GM12878 (cell line): ENCODE measurements around the gene CNTRL. TPM values are rescaled to one million over a fixed set of nuclear protein-coding genes. Genes with fewer than 3 reads are reported as not detected.
A peak's percentile ranks its signal among the peaks of the same experiment; 100 is the strongest.

Experiments used
- ATAC-seq: fragments of 200-7000 bp; cut with Tn5 transposase; 3 replicates; pipeline ENCODE4 v1.9.1; 2020; ENCODE audit warnings: mild to moderate bottlenecking, moderate library complexity
- BruUV-seq: library from RNA; stranded (reverse); fragments of 400-500 nt; replicated peaks from 2 replicates; lab custom pipeline; 2021; lab: Mats Ljungman, UMichigan
- CTCF ChIA-PET: fragments of 300-600 bp; sonication (Branson Sonifier 250); formaldehyde crosslinking; extraction: SDS; loops from one replicate; lab custom pipeline; 2021; ENCODE audit warnings: inconsistent platforms; lab: Yijun Ruan, JAX
- POLR2A ChIA-PET: fragments of 350-600 bp; formaldehyde crosslinking; extraction: SDS; loops from one replicate; lab custom pipeline; 2021; ENCODE audit warnings: inconsistent platforms; lab: Charles Lee
- RAD21 ChIA-PET: fragments of 300-600 bp; sonication (Branson Sonifier 250); formaldehyde crosslinking; loops from one replicate; lab custom pipeline; 2023; ENCODE audit warnings: antibody characterized with exemption; ENCODE audit not compliant: unreplicated experiment; lab: Charles Lee
- SMC1A ChIA-PET: fragments of 300-600 bp; sonication (Branson Sonifier 250); formaldehyde crosslinking; loops from one replicate; lab custom pipeline; 2023; ENCODE audit not compliant: unreplicated experiment, uncharacterized antibody; lab: Charles Lee
- DNase-seq: peaks from one replicate; pipeline ENCODE4 v3.0.0-alpha.2; 2011; ENCODE audit warnings: low read depth, low spot score
- FAIRE-seq: peaks from 3 replicates; lab custom pipeline; 2011; peaks lifted over from hg19 to GRCh38; lab: Jason Lieb, UNC
- H2AFZ ChIP-seq: 2 replicates; pipeline ENCODE4 v1.6.0; 2011; ENCODE audit warnings: low read depth, low read length, control low read depth; ENCODE audit not compliant: control insufficient read depth
- H3K27ac ChIP-seq: 2 replicates; pipeline ENCODE4 v1.5.1; 2011; ENCODE audit warnings: control low read depth; ENCODE audit not compliant: control insufficient read depth, insufficient read depth
- H3K27me3 ChIP-seq, 2 experiments: replicated peaks in 1 of 2; 2 replicates each; pipeline versions ENCODE4 v1.6.0 to v1.6.1; 2011; ENCODE audit warnings: low read length in 1 of 2; ENCODE audit not compliant: control insufficient read depth in 2 of 2, insufficient read depth in 2 of 2
- H3K36me3 ChIP-seq, 2 experiments: 2 replicates each; pipeline ENCODE4 v1.5.1; 2011; ENCODE audit warnings: low read length in 1 of 2; ENCODE audit not compliant: control insufficient read depth in 2 of 2, insufficient read depth in 2 of 2
- H3K4me1 ChIP-seq: 2 replicates; pipeline ENCODE4 v1.6.1; 2011; ENCODE audit warnings: mild to moderate bottlenecking, low read length, moderate library complexity, mixed read lengths; ENCODE audit not compliant: control insufficient read depth, insufficient read depth
- H3K4me2 ChIP-seq: 2 replicates; pipeline ENCODE4 v1.6.0; 2011; ENCODE audit warnings: control low read depth; ENCODE audit not compliant: control insufficient read depth, insufficient read depth
- H3K4me3 ChIP-seq: fragments of 200-600 bp; sonication (generic); 2 replicates; pipeline ENCODE4 v1.5.1; 2016
- H3K79me2 ChIP-seq: 2 replicates; pipeline ENCODE4 v1.6.0; 2011; ENCODE audit warnings: low read length; ENCODE audit not compliant: control insufficient read depth, insufficient read depth
- H3K9ac ChIP-seq: 2 replicates; pipeline ENCODE4 v1.8.0; 2011; ENCODE audit warnings: low read length, control low read depth, mixed read lengths; ENCODE audit not compliant: control insufficient read depth, insufficient read depth
- H3K9me3 ChIP-seq: replicated peaks from 3 replicates; pipeline ENCODE4 v1.5.1; 2011; ENCODE audit warnings: mild to moderate bottlenecking, low read length; ENCODE audit not compliant: control insufficient read depth, insufficient read depth
- H4K20me1 ChIP-seq: 2 replicates; pipeline ENCODE4 v1.6.0; 2011; ENCODE audit not compliant: control insufficient read depth, insufficient read depth
- CHD2 ChIP-seq: IDR thresholded peaks from 2 replicates; pipeline ENCODE4 v1.6.1; 2011; ENCODE audit warnings: low read depth, low read length, improper control_type of control experiment, borderline replicate concordance
- HDAC2 ChIP-seq: fragments of 200-600 bp; sonication (generic); IDR thresholded peaks from 2 replicates; pipeline ENCODE4 v1.6.1; 2017
- HDGF ChIP-seq: fragments of 450-650 bp; IDR thresholded peaks from 2 replicates; pipeline ENCODE4 v1.6.1; 2016; ENCODE audit warnings: antibody characterized with exemption
- IRF4 ChIP-seq: IDR thresholded peaks from 2 replicates; pipeline ENCODE4 v1.6.1; 2011; ENCODE audit warnings: low read depth, low read length
- KDM1A ChIP-seq: fragments of 200-600 bp; sonication (generic); IDR thresholded peaks from 2 replicates; pipeline ENCODE4 v1.6.1; 2016; ENCODE audit warnings: borderline replicate concordance
- MTA2 ChIP-seq: fragments of 450-650 bp; IDR thresholded peaks from 2 replicates; pipeline ENCODE4 v1.6.1; 2016; ENCODE audit warnings: low read depth, mild to moderate bottlenecking, moderate library complexity
- MTA3 ChIP-seq: IDR thresholded peaks from 2 replicates; pipeline ENCODE4 v1.6.1; 2012; ENCODE audit warnings: low read length, inconsistent platforms, borderline replicate concordance
- MXI1 ChIP-seq: fragments of 150-350 bp; IDR thresholded peaks from 2 replicates; pipeline ENCODE4 v1.6.1; 2011; ENCODE audit warnings: low read depth, mild to moderate bottlenecking, inconsistent platforms, low read length, improper control_type of control experiment
- NBN ChIP-seq: fragments of 450-650 bp; IDR thresholded peaks from 2 replicates; pipeline ENCODE4 v1.6.1; 2016
- NFXL1 ChIP-seq: fragments of 450-650 bp; IDR thresholded peaks from 2 replicates; pipeline ENCODE4 v1.6.1; 2017; ENCODE audit warnings: antibody characterized with exemption, mild to moderate bottlenecking, borderline replicate concordance
- NFYA ChIP-seq: IDR thresholded peaks from 2 replicates; pipeline ENCODE4 v1.6.1; 2011; ENCODE audit warnings: low read depth, mild to moderate bottlenecking, low read length, improper control_type of control experiment, borderline replicate concordance
- PML ChIP-seq: IDR thresholded peaks from 2 replicates; pipeline ENCODE4 v1.6.1; 2012; ENCODE audit warnings: low read length, inconsistent platforms
- POLR2A ChIP-seq: IDR thresholded peaks from 2 replicates; pipeline ENCODE4 v1.6.1; 2011; ENCODE audit warnings: low read depth, mild to moderate bottlenecking, low read length
- RAD21 ChIP-seq: IDR thresholded peaks from 2 replicates; pipeline ENCODE4 v1.6.1; 2011; ENCODE audit warnings: mild to moderate bottlenecking, low read depth, low read length, moderate library complexity; ENCODE audit not compliant: insufficient read depth
- SMARCA5 ChIP-seq: fragments of 450-650 bp; IDR thresholded peaks from 2 replicates; pipeline ENCODE4 v1.6.1; 2017; ENCODE audit warnings: mild to moderate bottlenecking
- SPI1 ChIP-seq: IDR thresholded peaks from 2 replicates; pipeline ENCODE4 v1.6.1; 2011; ENCODE audit warnings: low read depth, mild to moderate bottlenecking, low read length, moderate library complexity, borderline replicate concordance; ENCODE audit not compliant: insufficient read depth
- USF1 ChIP-seq: IDR thresholded peaks from 2 replicates; pipeline ENCODE4 v1.6.1; 2011; ENCODE audit warnings: borderline replicate concordance, low read depth, mild to moderate bottlenecking, moderate library complexity, mixed read lengths, low read length; ENCODE audit not compliant: insufficient read depth; ENCODE audit errors: extremely low read length
- ZNF217 ChIP-seq: fragments of 450-650 bp; IDR thresholded peaks from 2 replicates; pipeline ENCODE4 v1.6.1; 2017; ENCODE audit warnings: antibody characterized with exemption, mild to moderate bottlenecking
- WGBS: methylation state at CpG from one replicate; pipeline ENCODE4 v1.1.6; 2016; ENCODE audit warnings: low lambda C conversion rate; ENCODE audit not compliant: insufficient replicate concordance, insufficient coverage; ENCODE audit errors: missing lambda C conversion rate; 5-methylcytosine and 5-hydroxymethylcytosine counted together
- in situ Hi-C: fragments of 300-500 bp; cut with MboI; formaldehyde crosslinking; loops from 9 replicates; pipeline ENCODE4 v1.14.3; 2018; ENCODE audit warnings: mixed read lengths
- intact Hi-C: fragments of 100-400 bp; cut with micrococcal nuclease; formaldehyde crosslinking; loops from one replicate; pipeline ENCODE4 v1.14.2; 2022; ENCODE audit not compliant: unreplicated experiment
- polyA plus RNA-seq, 11 experiments: library from polyadenylated mRNA; depleted of rRNA in 4 of 11; unstranded in 6 of 11; stranded (reverse) in 5 of 11; fragments of >200 nt; fragmentation: Nextera tagmentation in 4 of 11; fragmentation: Illumina TruSeq in 1 of 11; extraction: Ambion mirVana in 4 of 11; extraction: Trizol in 1 of 11; gene quantifications; 1 replicate in 1 of 11; 2 replicates in 10 of 11; pipeline versions ENCODE4 v1.2.1 to v1.2.3, GENCODE V29; 2011 to 2016; ENCODE audit warnings: inconsistent platforms in 2 of 11, missing spikeins in 2 of 11, low read depth in 1 of 11
- total RNA-seq, 4 experiments: library from RNA; depleted of rRNA in 3 of 4; stranded (reverse); fragments of >200 nt in 3 of 4; fragmentation: Illumina TruSeq in 1 of 4; extraction: Trizol in 1 of 4; gene quantifications; 2 replicates each; pipeline versions ENCODE4 v1.2.1 to v1.2.3, GENCODE V29; 2013 to 2021
- TF ChIP-seq, protein P1 (sequence below), 3 experiments: IDR thresholded peaks in 2 of 3; conservative IDR thresholded peaks in 1 of 3; 2 replicates each; pipeline ENCODE4 v1.5.1; 2011; ENCODE audit warnings: low read depth in 3 of 3, low read length in 3 of 3, mild to moderate bottlenecking in 3 of 3, control low read depth in 2 of 3, moderate library complexity in 2 of 3, inconsistent platforms in 1 of 3, mixed read lengths in 1 of 3; ENCODE audit not compliant: control insufficient read depth in 2 of 3, insufficient read depth in 1 of 3; ENCODE audit errors: extremely low read depth in 1 of 3

CNTRL gene
- total and polyA plus RNA-seq, 10 of the 15 experiments (the other 5 are each of a cell fraction or from before 2014, with no cell fraction given), result 20.0 to 65.4 (median 38.8) TPM

- Histone ChIP-seq H3K4me1 (peaks cover 29% of the 10 kb centered on the region), H3K9ac (peak overlapping the region; percentile 98), H2AFZ (peak overlapping the region; percentile 94), H3K79me2 (peaks cover 42% of the 10 kb centered on the region), H3K36me3 (no peaks in the 10 kb centered on the region), H3K27ac (peak overlapping the region; percentile 98), H3K4me3 (peak overlapping the region; percentile 91), H3K9me3 (no peaks in the 10 kb centered on the region; the same call in 2 of the 3 replicates), H3K27me3 (no peaks in the 10 kb centered on the region), H4K20me1 (no peaks in the 10 kb centered on the region), H3K4me2 (peak overlapping the region; percentile 67)
- no peak for FAIRE-seq
- ChIA-PET RAD21 (interaction anchor here (1.3 to 2.5 kb wide), 3 partner anchors 46 to 90 kb away, joined by 3 to 18 read pairs (median 6); no protein-coding TSS in a partner anchor), CTCF (interaction anchor here (0.7 to 1.7 kb wide), 8 partner anchors 15 to 322 kb away, joined by 3 to 7 read pairs (median 4); no protein-coding TSS in a partner anchor), SMC1A (interaction anchor here (0.6 to 8.9 kb wide), 12 partner anchors 12 to 100 kb away, joined by 3 to 66 read pairs (median 4); no protein-coding TSS in a partner anchor), POLR2A (interaction anchor here (0.6 to 3.2 kb wide), 7 partner anchors 9 to 249 kb away, joined by 3 to 21 read pairs (median 3); no protein-coding TSS in a partner anchor)
- intact Hi-C loops (no loop called here), in situ Hi-C loops (no loop called here)
- no peak for DNase-seq
- ATAC-seq, result peak; percentile 17
- under 1% methylated on average over 15 of the region's 19 CpGs for WGBS
- TSS peak; percentile 72 for BruUV-seq
- TF ChIP-seq HDAC2 (peak; percentile 57; the same call in 1 of the 2 replicates), KDM1A (peak; percentile 93; the same call in 1 of the 2 replicates), NFXL1 (peak; percentile 93; the same call in 1 of the 2 replicates), USF1 (no peak), SPI1 (peak; percentile 31; the same call in 1 of the 2 replicates), PML (peak; percentile 2; the same call in 1 of the 2 replicates), NFYA (no peak), MTA3 (0 out of 2 replicates have a peak, but pooled peaks have one; percentile 44), RAD21 (peak; percentile 25; the same call in 1 of the 2 replicates), NBN (peak; percentile 38), CHD2 (0 out of 2 replicates have a peak, but pooled peaks have one; percentile 12), SMARCA5 (peak; percentile 92; the same call in 1 of the 2 replicates), POLR2A (no peak), MXI1 (no peak), IRF4 (0 out of 2 replicates have a peak, but pooled peaks have one; percentile 8), HDGF (peak; percentile 51), MTA2 (0 out of 2 replicates have a peak, but pooled peaks have one; percentile 12), ZNF217 (peak; percentile 95)
- TF ChIP-seq, protein P1, sequence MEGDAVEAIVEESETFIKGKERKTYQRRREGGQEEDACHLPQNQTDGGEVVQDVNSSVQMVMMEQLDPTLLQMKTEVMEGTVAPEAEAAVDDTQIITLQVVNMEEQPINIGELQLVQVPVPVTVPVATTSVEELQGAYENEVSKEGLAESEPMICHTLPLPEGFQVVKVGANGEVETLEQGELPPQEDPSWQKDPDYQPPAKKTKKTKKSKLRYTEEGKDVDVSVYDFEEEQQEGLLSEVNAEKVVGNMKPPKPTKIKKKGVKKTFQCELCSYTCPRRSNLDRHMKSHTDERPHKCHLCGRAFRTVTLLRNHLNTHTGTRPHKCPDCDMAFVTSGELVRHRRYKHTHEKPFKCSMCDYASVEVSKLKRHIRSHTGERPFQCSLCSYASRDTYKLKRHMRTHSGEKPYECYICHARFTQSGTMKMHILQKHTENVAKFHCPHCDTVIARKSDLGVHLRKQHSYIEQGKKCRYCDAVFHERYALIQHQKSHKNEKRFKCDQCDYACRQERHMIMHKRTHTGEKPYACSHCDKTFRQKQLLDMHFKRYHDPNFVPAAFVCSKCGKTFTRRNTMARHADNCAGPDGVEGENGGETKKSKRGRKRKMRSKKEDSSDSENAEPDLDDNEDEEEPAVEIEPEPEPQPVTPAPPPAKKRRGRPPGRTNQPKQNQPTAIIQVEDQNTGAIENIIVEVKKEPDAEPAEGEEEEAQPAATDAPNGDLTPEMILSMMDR (IDR thresholded peaks at IDR 0.05 in 2 of 3, conservative IDR thresholded peaks at IDR 0.05 in 1 of 3; ENCODE audit: control insufficient read depth in 2 of 3, extremely low read depth in 1 of 3, insufficient read depth in 1 of 3, low read depth in 3 of 3, low read length in 3 of 3), result peak in 1 of 3 experiments; percentile 9; a peak in 2 of 6 replicates
Observed at GRCh38 chr9:121075251-121076036, 689 bp downstream of the CNTRL start.
